HG03457 (cell line): Measurements from ENCODE around the gene LRCOL1.

ENCODE experiments used
- ATAC-seq: cut with Tn5 transposase; IDR thresholded peaks from one replicate; pipeline ENCODE4 v1.9.1; 2021; ENCODE audit warnings: moderate number of reproducible peaks; ENCODE audit not compliant: unreplicated experiment

Gene LRCOL1

DNA sequence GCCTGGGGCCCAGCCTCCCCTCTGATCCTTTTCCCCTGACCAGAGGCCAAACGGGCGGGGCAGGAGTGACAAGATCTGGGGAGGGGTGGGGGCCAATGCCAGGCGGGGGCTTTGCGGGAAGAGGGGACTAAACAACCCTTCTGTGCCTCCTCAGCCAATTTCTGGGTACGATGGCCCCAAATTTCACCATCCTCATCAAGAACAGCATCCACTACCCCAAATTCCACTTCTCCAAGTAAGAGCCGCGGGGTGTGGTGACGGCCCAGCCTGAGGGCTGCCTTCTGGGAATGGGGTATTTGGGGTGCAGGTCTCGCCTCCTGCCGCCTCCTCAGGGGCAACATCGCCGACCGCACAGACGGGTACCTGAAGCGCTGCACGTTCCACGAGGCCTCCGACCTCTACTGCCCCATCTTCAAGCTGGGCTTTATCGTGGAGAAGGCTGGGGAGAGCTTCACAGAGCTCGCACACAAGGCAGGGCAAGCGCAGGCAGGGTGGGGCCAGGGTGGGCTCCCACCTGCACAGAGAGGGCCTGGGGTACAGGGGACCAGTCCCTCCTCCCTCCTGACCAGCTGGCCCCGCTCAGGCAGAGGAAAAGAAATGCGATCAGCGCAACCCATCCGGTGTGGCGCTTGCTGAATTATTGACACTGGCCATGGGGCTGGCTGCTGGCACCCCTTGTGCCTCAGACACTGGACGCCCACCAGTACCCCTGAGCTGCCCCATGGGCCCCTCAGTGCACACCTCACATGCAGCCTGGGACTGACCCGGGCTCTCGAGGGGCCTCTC, 9.9 kb upstream of the LRCOL1 start:
- ATAC-seq: no peak

DNA sequence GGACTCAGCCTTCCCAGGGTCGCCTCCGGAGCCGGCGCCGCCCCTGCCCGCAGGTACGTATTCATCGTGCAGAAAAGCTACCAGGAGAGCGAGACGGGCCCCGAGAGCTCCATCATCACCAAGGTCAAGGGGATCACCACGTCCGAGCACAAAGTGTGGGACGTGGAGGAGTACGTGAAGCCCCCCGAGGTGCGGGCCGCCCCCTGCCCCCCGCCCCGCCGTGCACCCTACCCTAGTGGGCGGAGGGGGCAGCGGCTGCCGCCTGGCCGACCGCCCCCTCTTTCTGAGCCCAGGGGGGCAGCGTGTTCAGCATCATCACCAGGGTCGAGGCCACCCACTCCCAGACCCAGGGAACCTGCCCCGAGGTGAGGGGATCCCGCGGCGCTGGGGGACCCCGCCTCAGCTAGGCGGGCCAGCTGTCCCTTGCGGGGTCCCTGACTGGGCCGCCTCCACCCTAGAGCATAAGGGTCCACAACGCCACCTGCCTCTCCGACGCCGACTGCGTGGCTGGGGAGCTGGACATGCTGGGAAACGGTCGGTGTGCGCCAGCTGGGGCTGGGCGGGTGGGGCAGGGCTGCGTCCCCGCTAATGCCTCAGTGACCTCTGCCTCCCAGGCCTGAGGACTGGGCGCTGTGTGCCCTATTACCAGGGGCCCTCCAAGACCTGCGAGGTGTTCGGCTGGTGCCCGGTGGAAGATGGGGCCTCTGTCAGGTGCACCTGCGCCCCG, 9.2 kb upstream of the LRCOL1 start:
- ATAC-seq: no peak

DNA sequence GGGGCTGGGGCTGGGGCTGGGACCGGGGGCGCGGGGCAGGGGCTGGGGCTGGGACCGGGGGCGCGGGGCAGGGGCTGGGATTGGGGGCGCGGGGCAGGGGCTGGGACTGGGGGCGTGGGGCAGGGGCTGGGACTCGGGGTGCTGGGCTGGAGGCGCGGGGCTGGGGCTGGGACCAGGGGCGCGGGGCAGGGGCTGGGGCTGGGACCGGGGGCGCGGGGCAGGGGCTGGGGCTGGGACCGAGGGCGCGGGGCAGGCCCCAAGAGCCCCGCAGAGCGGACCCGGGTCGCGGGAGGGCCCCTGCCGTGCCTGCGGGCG, 8.6 kb upstream of the LRCOL1 start:
- ATAC-seq: no peak

DNA sequence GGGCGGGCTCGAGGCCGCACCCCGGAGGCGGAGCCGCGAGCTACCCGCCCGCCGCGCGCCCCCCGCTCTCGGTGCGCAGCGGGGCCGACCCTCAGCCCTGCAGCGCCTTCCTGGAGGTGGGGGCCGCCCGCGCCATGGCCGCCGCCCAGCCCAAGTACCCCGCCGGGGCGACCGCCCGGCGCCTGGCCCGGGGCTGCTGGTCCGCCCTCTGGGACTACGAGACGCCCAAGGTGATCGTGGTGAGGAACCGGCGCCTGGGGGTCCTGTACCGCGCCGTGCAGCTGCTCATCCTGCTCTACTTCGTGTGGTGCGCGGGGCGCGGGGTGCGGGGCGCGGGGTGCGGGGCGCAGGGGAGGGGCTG, 8.3 kb upstream of the LRCOL1 start, which contains the start of gene P2RX2:
TSS of gene P2RX2 (plus strand) at position 94 of the 361 bp plus-strand sequence. CDS start at position 135, 41 bp downstream.
- ATAC-seq: no peak

DNA sequence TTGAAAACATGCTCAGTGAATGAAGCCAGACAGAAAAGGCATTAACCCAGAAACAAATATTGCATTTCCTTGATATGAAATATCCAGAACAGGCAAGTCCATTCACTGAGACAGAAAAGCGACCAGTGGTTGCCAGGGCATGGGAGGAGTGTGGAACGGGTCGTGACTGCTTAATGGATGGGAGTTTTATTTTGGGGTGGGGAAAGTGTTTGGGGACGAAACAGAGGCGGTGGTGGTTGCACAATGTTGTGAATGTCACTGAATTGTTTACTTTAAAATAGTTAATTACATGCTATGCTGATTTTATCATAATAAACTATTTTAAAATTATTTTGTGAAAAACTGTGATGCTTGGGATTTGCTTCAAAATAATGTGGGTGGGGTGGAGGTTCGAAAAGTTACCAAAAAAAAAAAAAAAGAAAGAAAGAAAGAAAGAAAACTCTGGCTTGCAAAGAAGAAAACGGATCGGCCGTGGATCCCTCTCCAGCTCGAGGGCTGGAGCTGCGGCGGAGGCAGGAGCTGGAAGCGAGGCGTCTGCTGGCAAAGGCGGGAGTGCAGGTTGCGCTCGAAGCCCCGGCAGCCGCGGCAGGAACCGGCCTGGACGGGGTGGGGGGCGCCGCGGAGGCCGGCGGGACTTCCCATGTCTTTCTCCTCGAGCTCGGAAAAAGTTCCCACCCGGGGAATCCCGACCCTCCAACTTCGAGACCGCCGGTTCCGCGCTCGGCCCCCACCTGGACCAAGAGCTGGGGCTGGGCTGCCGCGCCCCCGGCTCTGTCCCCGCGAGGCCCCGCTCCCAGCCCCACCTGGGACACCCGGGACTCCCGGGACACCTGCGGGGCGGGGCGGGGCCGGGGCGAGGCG, 7.7 kb upstream of the LRCOL1 start:
- ATAC-seq: no peak

- no peak for ATAC-seq
These were observed 6.8 kb upstream of the LRCOL1 start for GRCh38 chr12:132617135-132617701.

GRCh38 chr12:132615579-132616038, 5.2 kb upstream of the LRCOL1 start:
- no peak for ATAC-seq

DNA sequence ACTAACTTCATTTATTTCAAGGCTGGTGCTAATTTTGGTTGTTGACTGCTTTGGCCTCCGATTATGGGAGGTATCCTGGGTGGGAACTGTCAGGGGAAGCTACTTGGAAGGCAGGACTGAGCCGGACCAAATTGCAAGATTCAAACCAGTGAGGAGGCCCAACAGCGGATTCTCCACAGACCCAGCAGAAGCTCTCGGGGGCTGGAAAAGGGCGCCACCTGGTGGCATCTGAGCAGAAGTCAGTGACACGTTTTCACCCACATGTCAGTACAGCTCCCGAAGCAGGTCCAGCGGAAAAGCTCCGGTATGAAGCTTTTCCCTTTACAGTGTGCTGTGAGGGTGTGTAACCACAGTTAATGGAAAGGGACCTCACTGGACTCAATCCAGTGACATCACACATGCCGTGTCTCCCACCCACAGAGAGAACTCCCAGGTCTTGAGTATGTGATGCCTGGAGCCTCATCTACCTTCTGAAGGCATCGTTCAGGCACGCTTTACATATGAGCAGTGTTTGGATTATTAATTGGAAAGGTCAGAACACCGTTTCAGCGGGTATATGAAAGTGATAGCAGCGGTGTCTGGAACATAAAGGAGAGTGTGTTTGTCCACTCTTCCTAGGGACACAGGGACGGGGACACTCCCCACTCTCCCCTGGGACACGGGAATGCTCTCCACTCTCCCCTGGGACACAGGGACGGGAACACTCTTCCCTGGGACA, 4.6 kb upstream of the LRCOL1 start:
- no peak for ATAC-seq

DNA sequence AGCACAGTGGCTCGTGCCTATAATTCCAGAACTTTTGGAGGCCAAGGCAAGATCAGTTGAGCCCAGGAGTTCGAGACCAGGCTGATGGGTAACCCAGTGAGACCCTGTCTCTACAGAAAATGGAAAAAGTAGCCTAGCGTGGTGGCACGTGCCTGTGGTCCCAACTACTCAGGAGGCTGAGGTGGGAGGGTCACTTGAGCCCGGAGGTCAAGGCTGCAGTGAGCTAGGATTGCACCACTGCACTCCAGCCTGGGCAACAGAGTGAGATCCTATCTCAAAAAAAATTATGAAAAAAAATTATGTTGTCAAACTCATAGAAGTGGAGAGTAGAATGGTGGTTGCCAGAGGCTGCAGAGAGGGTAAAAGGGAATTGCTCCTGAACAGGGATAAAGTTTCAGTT, 3.6 kb upstream of the LRCOL1 start:
- ATAC-seq: no peak

DNA sequence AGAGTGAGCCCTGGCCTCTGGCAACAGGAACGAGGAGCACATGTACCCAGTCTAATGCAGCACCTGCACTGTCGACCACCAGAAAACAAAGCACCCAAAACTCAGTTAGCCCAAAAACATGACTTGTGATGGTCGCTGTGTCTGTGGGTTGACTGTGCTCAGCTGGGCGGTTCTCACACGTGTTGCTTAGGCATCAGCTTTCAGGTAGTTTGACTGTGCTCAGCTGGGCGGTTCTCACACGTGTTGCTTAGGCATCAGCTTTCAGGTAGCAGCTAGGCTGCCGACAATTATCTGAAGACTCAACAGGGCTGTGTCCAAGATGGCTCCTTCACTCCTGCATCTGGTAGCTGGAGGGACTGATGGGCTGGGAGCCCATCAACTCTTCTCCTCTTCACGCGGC, 1.2 kb upstream of the LRCOL1 start:
- no peak for ATAC-seq

GRCh38 chr12:132610866-132611602, 652 bp upstream of the LRCOL1 start:
- ATAC-seq: no peak

DNA sequence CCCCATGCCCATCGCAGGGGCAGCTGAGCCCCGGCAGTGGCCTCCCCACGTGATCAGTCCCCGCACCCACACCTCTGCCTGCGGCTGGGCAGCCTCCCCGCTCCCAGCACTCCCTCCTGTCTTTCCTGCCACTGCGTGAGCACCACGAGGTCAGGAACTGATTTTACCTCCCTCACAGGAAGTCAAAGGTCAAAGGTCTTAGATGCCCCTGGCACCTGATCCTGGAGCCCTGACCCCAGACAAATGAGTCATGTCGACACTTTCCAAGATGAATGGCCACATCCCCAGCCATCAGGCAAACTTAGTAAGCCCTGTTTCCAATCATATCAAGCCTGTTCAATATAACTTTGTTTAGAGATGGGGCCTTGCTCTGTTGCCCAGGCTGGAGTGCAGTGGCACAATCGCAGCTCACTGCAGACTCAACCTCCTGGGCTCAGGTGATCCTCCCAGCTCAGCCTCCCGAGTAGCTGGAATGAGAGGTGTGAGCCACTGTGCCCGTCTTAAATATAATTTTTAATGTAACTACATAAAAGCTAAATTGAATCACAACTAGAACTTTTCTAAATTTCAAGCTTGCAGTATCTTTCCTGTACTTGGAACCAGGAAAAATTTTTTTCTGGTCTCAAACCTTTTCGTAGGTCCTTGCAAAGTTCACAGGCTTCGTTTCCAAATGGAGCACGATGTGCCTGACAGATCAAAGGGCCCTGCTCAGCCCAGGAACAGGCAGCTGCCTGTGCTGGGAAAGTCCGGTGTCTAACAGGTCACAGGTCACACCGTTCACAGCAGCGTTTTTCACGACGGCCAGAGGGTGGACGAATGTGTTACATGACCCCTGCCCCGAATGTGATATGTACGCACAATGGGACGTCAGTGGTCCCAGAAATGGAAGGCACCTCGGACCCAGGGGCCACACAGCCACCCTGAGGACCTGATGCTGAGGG, 1.9 kb downstream of the LRCOL1 start:
- ATAC-seq: no peak

DNA sequence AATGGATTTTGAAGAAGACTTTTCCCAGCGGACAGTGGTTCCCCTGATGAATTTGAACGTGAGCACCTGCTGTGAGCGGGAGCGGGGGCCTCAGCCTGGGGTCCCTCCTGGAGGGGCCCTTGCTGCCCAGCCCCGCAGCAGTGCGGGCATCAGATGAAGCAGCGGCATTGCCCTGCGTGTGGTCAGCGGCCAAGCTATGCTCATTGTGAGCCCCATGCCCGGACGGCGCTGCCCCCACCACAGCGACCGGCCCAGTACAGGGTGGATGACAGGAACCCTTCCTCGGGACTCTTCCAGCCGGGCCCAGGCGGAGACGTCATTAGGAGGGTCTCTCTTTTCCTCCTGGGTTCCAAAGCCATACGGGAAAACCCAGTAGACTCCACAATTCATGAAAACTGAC, 3.5 kb downstream of the LRCOL1 start:
- ATAC-seq: no peak

DNA sequence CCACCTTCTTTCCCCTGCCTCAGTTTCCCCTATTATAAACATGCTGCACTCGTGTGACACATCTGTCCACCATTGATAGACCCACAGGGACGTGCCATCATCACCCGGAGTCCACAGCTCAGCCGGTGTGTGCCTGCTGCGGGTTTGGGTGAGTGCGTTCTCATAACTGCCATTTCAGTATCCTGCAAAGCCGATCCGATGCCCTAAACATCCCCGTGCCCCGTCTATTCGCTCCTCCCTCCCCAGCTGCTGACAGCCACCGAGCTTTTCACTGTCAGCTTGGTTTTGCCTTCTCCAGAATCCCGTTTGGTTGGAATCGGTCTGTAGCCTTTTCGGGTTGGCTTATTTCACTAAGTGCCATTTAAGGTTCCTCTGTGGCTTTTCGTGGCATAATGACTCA, 3.9 kb downstream of the LRCOL1 start:
- ATAC-seq: no peak

DNA sequence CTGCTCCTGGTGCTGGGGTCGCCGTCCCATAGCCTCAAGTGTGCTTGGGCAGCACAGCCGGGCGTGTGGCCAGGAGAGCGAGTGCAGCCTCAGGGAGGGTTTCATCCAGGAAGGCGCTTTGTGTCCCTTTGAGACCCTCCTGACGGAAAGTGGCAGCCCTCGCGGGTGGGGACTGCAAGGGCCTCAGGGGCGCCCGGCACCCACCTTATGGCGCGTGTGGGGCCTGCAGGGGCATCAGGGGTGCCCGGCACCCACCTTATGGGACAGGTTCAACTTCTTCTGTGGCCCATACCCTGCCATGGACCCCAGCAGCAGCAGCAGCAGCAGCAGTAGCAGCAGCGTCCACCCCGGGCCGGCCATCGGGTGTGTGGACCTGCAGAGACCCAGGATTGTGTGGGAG, 4.5 kb downstream of the LRCOL1 start:
- no peak for ATAC-seq

- ATAC-seq: no peak
These were observed 5.5 kb downstream of the LRCOL1 start for GRCh38 chr12:132604668-132605441.

GRCh38 chr12:132604151-132604618, 6.2 kb downstream of the LRCOL1 start:
- no peak for ATAC-seq
